Vagina (tissue), 2 donors: ENCODE measurements around the gene CARD14. TPM values are rescaled to one million over a fixed set of nuclear protein-coding genes. Genes with fewer than 3 reads are reported as not detected.

Experiments used
- DNase-seq, 2 donors: peaks; one replicate each; pipeline ENCODE4 v3.0.0-alpha.2; 2017; ENCODE audit errors: extremely low spot score in 2 of 2
- H3K27ac ChIP-seq: fragments of 200-600 bp; sonication (generic); one replicate; pipeline ENCODE4 v1.5.1; 2019
- H3K27me3 ChIP-seq: fragments of 200-600 bp; sonication (generic); one replicate; pipeline ENCODE4 v1.5.1; 2019
- H3K36me3 ChIP-seq, 2 donors: fragments of 200-600 bp; sonication (generic); one replicate each; pipeline ENCODE4 v1.5.1; 2017 to 2019
- H3K4me1 ChIP-seq: fragments of 200-600 bp; sonication (generic); one replicate; pipeline ENCODE4 v1.5.1; 2019
- H3K4me3 ChIP-seq, 2 donors: fragments of 200-600 bp; sonication (generic); 1 replicate in 1 of 2; 2 replicates in 1 of 2; pipeline ENCODE4 v1.5.1; 2016 to 2019
- H3K9me3 ChIP-seq: fragments of 200-600 bp; sonication (generic); one replicate; pipeline ENCODE4 v1.5.1; 2019
- POLR2A ChIP-seq, 2 donors: fragments of 450-650 bp; IDR thresholded peaks; one replicate each; pipeline ENCODE4 v1.6.1; 2017; ENCODE audit warnings: antibody characterized with exemption in 2 of 2, mild to moderate bottlenecking in 2 of 2, moderate library complexity in 2 of 2
- POLR2AphosphoS5 ChIP-seq, 2 donors: sonication (generic); formaldehyde crosslinking; IDR thresholded peaks; one replicate each; pipeline ENCODE4 v1.9.0; 2017; ENCODE audit warnings: antibody characterized with exemption in 2 of 2, mild to moderate bottlenecking in 2 of 2, low read depth in 1 of 2; ENCODE audit not compliant: insufficient read depth in 1 of 2
- intact Hi-C: fragments of 100-400 bp; cut with DNase I; formaldehyde crosslinking; loops from one replicate; pipeline ENCODE4 v1.15.1; 2023
- total RNA-seq: library from RNA; depleted of rRNA; stranded (reverse); fragments of >200 nt; gene quantifications from one replicate; pipeline ENCODE4 v1.2.3, GENCODE V29; 2016
- TF ChIP-seq, protein P1 (sequence below), 3 experiments: fragments of 450-650 bp in 2 of 3; fragments of 200-600 bp in 1 of 3; sonication (generic) in 1 of 3; IDR thresholded peaks; one replicate each; pipeline ENCODE4 v1.5.1; 2017 to 2019; ENCODE audit warnings: antibody characterized with exemption in 3 of 3, mild to moderate bottlenecking in 2 of 3, moderate library complexity in 2 of 3

The CARD14 gene
- total RNA-seq, 1 donor from 2014 or later: 30.0 TPM

DNA sequence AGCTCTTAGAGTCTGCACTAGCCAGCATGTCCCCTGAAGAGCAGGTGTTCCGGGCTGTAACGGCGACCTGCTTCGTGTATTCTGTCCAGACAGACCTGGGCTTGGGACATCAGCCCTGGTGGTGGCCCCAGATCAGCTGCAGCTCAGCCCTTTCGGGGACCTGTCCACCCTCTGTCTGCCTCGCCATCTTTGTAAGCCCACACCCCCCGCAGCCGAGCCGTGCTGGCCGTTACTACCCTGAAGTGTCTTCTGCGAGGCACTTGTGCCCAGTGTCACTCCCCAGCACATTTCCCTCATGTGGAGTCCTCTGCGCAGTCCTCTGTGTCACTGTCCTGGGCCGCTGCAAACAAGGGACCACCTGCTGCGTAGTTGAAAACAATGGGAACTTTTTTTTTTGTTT, 10.4 kb downstream of the CARD14 start:
- no peak for TF ChIP-seq POLR2A (IDR thresholded peaks at IDR 0.05)
- TF ChIP-seq, protein P1, sequence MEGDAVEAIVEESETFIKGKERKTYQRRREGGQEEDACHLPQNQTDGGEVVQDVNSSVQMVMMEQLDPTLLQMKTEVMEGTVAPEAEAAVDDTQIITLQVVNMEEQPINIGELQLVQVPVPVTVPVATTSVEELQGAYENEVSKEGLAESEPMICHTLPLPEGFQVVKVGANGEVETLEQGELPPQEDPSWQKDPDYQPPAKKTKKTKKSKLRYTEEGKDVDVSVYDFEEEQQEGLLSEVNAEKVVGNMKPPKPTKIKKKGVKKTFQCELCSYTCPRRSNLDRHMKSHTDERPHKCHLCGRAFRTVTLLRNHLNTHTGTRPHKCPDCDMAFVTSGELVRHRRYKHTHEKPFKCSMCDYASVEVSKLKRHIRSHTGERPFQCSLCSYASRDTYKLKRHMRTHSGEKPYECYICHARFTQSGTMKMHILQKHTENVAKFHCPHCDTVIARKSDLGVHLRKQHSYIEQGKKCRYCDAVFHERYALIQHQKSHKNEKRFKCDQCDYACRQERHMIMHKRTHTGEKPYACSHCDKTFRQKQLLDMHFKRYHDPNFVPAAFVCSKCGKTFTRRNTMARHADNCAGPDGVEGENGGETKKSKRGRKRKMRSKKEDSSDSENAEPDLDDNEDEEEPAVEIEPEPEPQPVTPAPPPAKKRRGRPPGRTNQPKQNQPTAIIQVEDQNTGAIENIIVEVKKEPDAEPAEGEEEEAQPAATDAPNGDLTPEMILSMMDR (IDR thresholded peaks at IDR 0.05): no peak
- TF ChIP-seq POLR2AphosphoS5 (IDR thresholded peaks at IDR 0.05; ENCODE audit: insufficient read depth in 1 of 2, low read depth in 1 of 2): no peak
- DNase-seq: no peak
- H3K27ac ChIP-seq: no peak overlapping the region
- H3K27me3 ChIP-seq: no peaks in the 10 kb centered on the region
- no peak overlapping the region for H3K4me3 ChIP-seq
- no peaks in the 10 kb centered on the region for H3K9me3 ChIP-seq
- H3K36me3 ChIP-seq: no peaks in the 10 kb centered on the region
- intact Hi-C loops: no loop called here
- no peaks in the 10 kb centered on the region for H3K4me1 ChIP-seq

GRCh38 chr17:80181431-80181830, 11.6 kb downstream of the CARD14 start:
- H3K27ac ChIP-seq: no peak overlapping the region
- no peak overlapping the region for H3K4me3 ChIP-seq
- H3K4me1 ChIP-seq: no peaks in the 10 kb centered on the region
- no peaks in the 10 kb centered on the region for H3K9me3 ChIP-seq
- intact Hi-C loops: no loop called here
- H3K36me3 ChIP-seq: no peaks in the 10 kb centered on the region
- H3K27me3 ChIP-seq: no peaks in the 10 kb centered on the region
- TF ChIP-seq, protein P1 (IDR thresholded peaks at IDR 0.05): no peak
- TF ChIP-seq POLR2AphosphoS5 (IDR thresholded peaks at IDR 0.05; ENCODE audit: insufficient read depth in 1 of 2, low read depth in 1 of 2): no peak
- DNase-seq: no peak

DNA sequence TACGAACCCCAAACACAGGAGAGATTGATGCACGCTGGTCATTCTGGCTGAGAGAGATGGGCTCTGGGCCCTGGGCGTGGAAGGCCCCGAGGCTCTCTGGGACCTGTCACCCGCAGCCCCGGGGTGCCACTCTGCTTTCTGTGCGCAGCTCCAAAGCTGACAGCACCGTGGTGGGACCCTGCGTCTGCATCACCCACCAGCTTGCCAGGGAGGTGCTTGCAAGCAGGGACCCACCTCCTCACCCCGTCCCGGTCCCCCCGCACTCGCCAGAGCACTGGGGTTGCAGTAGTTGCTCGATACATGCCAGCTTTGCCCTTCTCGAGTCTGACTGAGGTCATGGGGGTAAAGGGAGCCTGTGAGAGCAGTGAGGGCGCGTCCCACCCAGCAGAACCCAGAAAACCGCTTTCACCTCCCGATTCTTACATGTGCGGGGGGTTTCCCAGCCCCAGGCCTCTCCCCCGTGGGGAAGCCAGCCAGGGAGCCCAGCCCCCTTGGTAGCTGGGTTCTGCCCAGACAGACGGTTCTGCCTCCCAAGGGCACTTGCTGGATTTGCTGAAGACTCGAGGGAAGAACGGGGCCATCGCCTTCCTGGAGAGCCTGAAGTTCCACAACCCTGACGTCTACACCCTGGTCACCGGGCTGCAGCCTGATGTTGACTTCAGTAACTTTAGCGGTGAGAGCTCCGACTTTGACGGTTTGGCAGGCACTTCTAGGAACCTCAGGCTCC, 12.5 kb downstream of the CARD14 start:
- Histone ChIP-seq H3K27me3 (no peaks in the 10 kb centered on the region), H3K4me3 (no peak overlapping the region), H3K9me3 (no peaks in the 10 kb centered on the region), H3K4me1 (peaks cover 5% of the 10 kb centered on the region), H3K27ac (no peak overlapping the region), H3K36me3 (no peaks in the 10 kb centered on the region)
- no peak for TF ChIP-seq POLR2A (IDR thresholded peaks at IDR 0.05)
- TF ChIP-seq, protein P1 (IDR thresholded peaks at IDR 0.05): no peak
- intact Hi-C loops: no loop called here
- no peak for DNase-seq

- H3K27me3 ChIP-seq: no peaks in the 10 kb centered on the region
- DNase-seq: no peak
- H3K4me3 ChIP-seq: no peak overlapping the region
These were observed 13.0 kb downstream of the CARD14 start for GRCh38 chr17:80182845-80183223.

More at GRCh38 chr17:80182845-80183223, 13.0 kb downstream of the CARD14 start:
- no peaks in the 10 kb centered on the region for H3K36me3 ChIP-seq
- intact Hi-C loops: no loop called here
- H3K27ac ChIP-seq: no peak overlapping the region
- no peaks in the 10 kb centered on the region for H3K9me3 ChIP-seq
- TF ChIP-seq POLR2AphosphoS5 (IDR thresholded peaks at IDR 0.05; ENCODE audit: insufficient read depth in 1 of 2, low read depth in 1 of 2) (no peak), POLR2A (IDR thresholded peaks at IDR 0.05) (no peak)
- TF ChIP-seq, protein P1 (IDR thresholded peaks at IDR 0.05): no peak
- peaks cover 10% of the 10 kb centered on the region for H3K4me1 ChIP-seq
